Islet of Langerhans (tissue), 1 donor: ENCODE data around the gene AHSA1.

Source experiments
- FAIRE-seq: peaks from one replicate; lab custom pipeline; 2011; peaks lifted over from hg19 to GRCh38; lab: Jason Lieb, UNC

Gene AHSA1

DNA sequence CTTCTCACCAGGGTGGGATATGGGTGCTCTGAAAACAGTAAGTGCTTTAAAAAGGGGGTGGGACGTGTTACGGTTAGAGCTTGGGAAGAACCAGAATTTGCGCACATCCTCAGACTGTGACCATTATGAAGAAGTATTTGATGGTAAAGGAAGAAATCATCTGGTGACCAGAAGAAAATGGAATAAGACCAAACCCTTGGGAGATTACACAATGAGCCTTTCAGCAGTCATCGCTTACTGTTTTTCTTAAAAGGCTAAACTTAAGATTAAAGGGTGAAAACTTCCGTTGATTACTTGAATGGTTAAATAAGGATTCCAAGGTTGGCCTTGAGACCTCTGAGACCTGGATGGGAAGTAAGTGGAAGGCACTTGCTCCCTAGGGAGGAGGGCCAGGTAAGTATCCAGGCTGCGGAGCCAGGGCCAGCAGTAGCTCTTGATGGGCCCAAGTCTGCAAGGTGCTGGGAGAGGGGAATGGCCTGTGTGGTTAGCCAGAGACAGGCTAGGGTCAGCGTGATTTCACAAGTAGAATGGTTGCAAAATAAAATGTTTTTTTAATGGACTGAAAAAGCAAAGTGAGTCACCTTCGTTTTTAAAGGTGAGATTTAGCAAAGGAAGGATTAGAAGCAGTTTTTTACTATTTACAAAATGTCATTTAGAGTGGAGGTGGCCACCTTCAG, 53.7 kb downstream of the AHSA1 start:
- FAIRE-seq: no peak

DNA sequence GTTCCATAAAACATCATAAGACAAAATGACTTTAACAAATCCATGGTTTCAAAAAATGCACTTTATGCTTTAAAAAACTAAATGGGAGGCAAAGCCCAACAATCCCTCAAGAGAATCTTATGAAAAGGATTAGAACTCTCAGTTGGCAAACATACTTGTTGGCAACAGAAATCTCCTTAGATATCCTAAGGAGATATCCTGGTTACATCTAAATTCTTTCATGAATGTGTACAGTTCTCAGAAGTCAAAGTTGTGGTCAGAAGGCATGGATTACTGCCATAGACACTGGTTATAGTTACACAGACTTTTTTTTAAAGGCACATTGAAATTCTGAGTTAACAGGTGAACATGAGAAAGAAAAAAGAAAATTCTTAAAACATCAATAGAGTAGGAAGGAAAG, 58.2 kb downstream of the AHSA1 start:
- FAIRE-seq: no peak
